WTC11 (cell line): ENCODE data around the gene RASSF3. TPM values are rescaled to one million over a fixed set of nuclear protein-coding genes. Genes with fewer than 3 reads are reported as not detected.

Source experiments
- ATAC-seq: fragments of 200-7000 bp; cut with Tn5 transposase; 2 replicates; pipeline ENCODE4 v1.10.0; 2021; ENCODE audit warnings: mild to moderate bottlenecking, moderate library complexity
- CTCF ChIA-PET: fragments of 300-600 bp; sonication (Branson Sonifier 250); formaldehyde crosslinking; loops from one replicate; lab custom pipeline; 2021; ENCODE audit warnings: antibody characterized with exemption; lab: Charles Lee
- POLR2A ChIA-PET: fragments of 350-600 bp; sonication (Branson Sonifier 250); formaldehyde crosslinking; loops from one replicate; lab custom pipeline; 2021; ENCODE audit warnings: antibody characterized with exemption; lab: Charles Lee
- DNase-seq: peaks from one replicate; pipeline ENCODE4 v3.0.0; 2021; ENCODE audit warnings: low spot score
- H3K27ac Mint-ChIP-seq: 2 replicates; pipeline ENCODE4 v1.8.0; 2021; ENCODE audit warnings: mixed read lengths
- H3K27me3 Mint-ChIP-seq: 2 replicates; pipeline ENCODE4 v1.8.0; 2021; ENCODE audit warnings: low read depth, mild to moderate bottlenecking, moderate library complexity, mixed read lengths
- H3K36me3 Mint-ChIP-seq: 2 replicates; pipeline ENCODE4 v1.8.0; 2021; ENCODE audit warnings: mixed read lengths
- H3K4me1 Mint-ChIP-seq: 2 replicates; pipeline ENCODE4 v1.8.0; 2022; ENCODE audit warnings: mixed read lengths
- H3K4me3 Mint-ChIP-seq: 2 replicates; pipeline ENCODE4 v1.8.0; 2021; ENCODE audit warnings: mild to moderate bottlenecking, moderate library complexity, mixed read lengths
- H3K9me3 Mint-ChIP-seq: 2 replicates; pipeline ENCODE4 v1.8.0; 2021; ENCODE audit warnings: mixed read lengths
- ATF1 ChIP-seq: sonication (generic); formaldehyde crosslinking; IDR thresholded peaks from 2 replicates; pipeline ENCODE4 v1.8.1; 2023; ENCODE audit warnings: mild to moderate bottlenecking, moderate library complexity, missing genetic modification reagents
- CBFB ChIP-seq: sonication (generic); formaldehyde crosslinking; IDR thresholded peaks from 2 replicates; pipeline ENCODE4 v1.8.1; 2022; ENCODE audit warnings: mild to moderate bottlenecking, low read depth, missing genetic modification reagents
- FOXK1 ChIP-seq: sonication (generic); formaldehyde crosslinking; IDR thresholded peaks from 2 replicates; pipeline ENCODE4 v1.8.0; 2022; ENCODE audit warnings: mild to moderate bottlenecking, moderate library complexity, missing genetic modification reagents
- JAZF1 ChIP-seq: fragments of 250-450 bp; sonication (Bioruptor Pico); IDR thresholded peaks from 2 replicates; pipeline ENCODE4 v1.9.0; 2021; ENCODE audit warnings: moderate library complexity, mild to moderate bottlenecking, inconsistent platforms
- MXD4 ChIP-seq: fragments of 250-450 bp; sonication (Bioruptor Pico); IDR thresholded peaks from 2 replicates; pipeline ENCODE4 v1.8.0; 2021; ENCODE audit warnings: mild to moderate bottlenecking, moderate library complexity, borderline replicate concordance
- OVOL2 ChIP-seq: fragments of 250-450 bp; sonication (Bioruptor Pico); IDR thresholded peaks from 2 replicates; pipeline ENCODE4 v1.9.0; 2021; ENCODE audit warnings: mild to moderate bottlenecking, borderline replicate concordance
- RELA ChIP-seq: sonication (generic); formaldehyde crosslinking; IDR thresholded peaks from 2 replicates; pipeline ENCODE4 v1.8.1; 2022; ENCODE audit warnings: missing genetic modification reagents, mild to moderate bottlenecking, borderline replicate concordance
- SMAD3 ChIP-seq: sonication (generic); formaldehyde crosslinking; IDR thresholded peaks from 2 replicates; pipeline ENCODE4 v1.8.0; 2022; ENCODE audit warnings: missing genetic modification reagents, mild to moderate bottlenecking, borderline replicate concordance
- TCF7 ChIP-seq: sonication (generic); formaldehyde crosslinking; IDR thresholded peaks from 2 replicates; pipeline ENCODE4 v1.8.0; 2022; ENCODE audit warnings: mild to moderate bottlenecking, low read depth, missing genetic modification reagents, moderate library complexity
- TEAD1 ChIP-seq: sonication (generic); formaldehyde crosslinking; IDR thresholded peaks from 2 replicates; pipeline ENCODE4 v1.8.0; 2022; ENCODE audit warnings: mild to moderate bottlenecking, missing genetic modification reagents
- TP53 ChIP-seq: sonication (generic); formaldehyde crosslinking; IDR thresholded peaks from 2 replicates; pipeline ENCODE4 v1.8.1; 2023; ENCODE audit warnings: mild to moderate bottlenecking, missing genetic modification reagents
- ZBTB21 ChIP-seq: sonication (generic); formaldehyde crosslinking; IDR thresholded peaks from 2 replicates; pipeline ENCODE4 v1.8.1; 2023; ENCODE audit warnings: mild to moderate bottlenecking, missing genetic modification reagents, borderline replicate concordance
- ZNF138 ChIP-seq: sonication (generic); formaldehyde crosslinking; conservative IDR thresholded peaks from 2 replicates; pipeline ENCODE4 v1.8.1; 2022; ENCODE audit warnings: mild to moderate bottlenecking, moderate library complexity, missing genetic modification reagents
- ZNF219 ChIP-seq: sonication (generic); formaldehyde crosslinking; IDR thresholded peaks from 2 replicates; pipeline ENCODE4 v1.8.0; 2023; ENCODE audit warnings: missing genetic modification reagents, mild to moderate bottlenecking, borderline replicate concordance
- ZNF671 ChIP-seq: fragments of 250-450 bp; sonication (Bioruptor Pico); IDR thresholded peaks from 2 replicates; pipeline ENCODE4 v1.8.0; 2021; ENCODE audit warnings: mild to moderate bottlenecking
- total RNA-seq: library from RNA; stranded (reverse); gene quantifications from 3 replicates; pipeline ENCODE4 v1.2.3, GENCODE V29; 2021
- TF ChIP-seq, protein P1 (sequence below): sonication (generic); formaldehyde crosslinking; IDR thresholded peaks from 2 replicates; pipeline ENCODE4 v1.8.0; 2022; ENCODE audit warnings: mild to moderate bottlenecking, missing genetic modification reagents
- TF ChIP-seq, protein P2 (sequence below): sonication (generic); formaldehyde crosslinking; IDR thresholded peaks from 2 replicates; pipeline ENCODE4 v1.8.0; 2022; ENCODE audit warnings: mild to moderate bottlenecking, missing genetic modification reagents
- TF ChIP-seq, protein P3 (sequence below): sonication (generic); formaldehyde crosslinking; IDR thresholded peaks from 2 replicates; pipeline ENCODE4 v1.8.0; 2023; ENCODE audit warnings: mild to moderate bottlenecking, missing genetic modification reagents
- TF ChIP-seq, protein P4 (sequence below): fragments of 250-450 bp; sonication (Bioruptor Pico); conservative IDR thresholded peaks from 2 replicates; pipeline ENCODE4 v1.9.0; 2021; ENCODE audit warnings: mild to moderate bottlenecking
- TF ChIP-seq, protein P5 (sequence below): sonication (generic); formaldehyde crosslinking; conservative IDR thresholded peaks from 2 replicates; pipeline ENCODE4 v1.8.1; 2022; ENCODE audit warnings: mild to moderate bottlenecking, missing genetic modification reagents
- TF ChIP-seq, protein P6 (sequence below): sonication (generic); formaldehyde crosslinking; IDR thresholded peaks from 2 replicates; pipeline ENCODE4 v1.8.0; 2022; ENCODE audit warnings: mild to moderate bottlenecking, missing genetic modification reagents
- TF ChIP-seq, protein P7 (sequence below): sonication (generic); formaldehyde crosslinking; IDR thresholded peaks from 2 replicates; pipeline ENCODE4 v1.8.1; 2022; ENCODE audit warnings: low read depth, mild to moderate bottlenecking, moderate library complexity, missing genetic modification reagents, borderline replicate concordance
- TF ChIP-seq, protein P8 (sequence below): sonication (generic); formaldehyde crosslinking; IDR thresholded peaks from 2 replicates; pipeline ENCODE4 v1.8.1; 2022; ENCODE audit warnings: missing genetic modification reagents, borderline replicate concordance

The RASSF3 gene
- total RNA-seq, 1 experiment from 2014 or later, result 54.7 TPM

DNA sequence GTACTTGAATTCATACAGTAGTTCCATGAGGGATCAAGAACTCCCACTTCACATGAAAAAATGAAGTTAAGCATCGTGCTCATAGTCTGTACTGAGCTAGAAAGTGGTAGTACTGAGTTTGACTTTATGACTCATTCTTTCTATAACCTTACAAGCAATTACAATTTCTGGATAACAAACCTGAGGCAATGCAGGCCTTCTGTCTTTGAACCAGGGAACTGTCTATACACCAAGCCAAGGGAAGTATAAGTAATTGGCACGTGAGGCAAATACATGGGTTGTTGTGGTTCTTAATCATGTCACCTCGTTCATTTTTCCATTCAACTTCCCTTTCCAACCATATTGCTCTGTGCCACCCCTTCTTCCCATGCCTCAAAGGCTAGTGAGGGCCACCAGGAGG is 132.1 kb downstream of the RASSF3 start:
- ATAC-seq (no peak), DNase-seq (no peak)
- Mint-ChIP-seq H3K9me3 (no peaks in the 10 kb centered on the region), H3K4me3 (no peak overlapping the region), H3K36me3 (peaks cover 67% of the 10 kb centered on the region), H3K4me1 (no peaks in the 10 kb centered on the region)
- CTCF ChIA-PET, result no interaction called here
- TF ChIP-seq, protein P1, sequence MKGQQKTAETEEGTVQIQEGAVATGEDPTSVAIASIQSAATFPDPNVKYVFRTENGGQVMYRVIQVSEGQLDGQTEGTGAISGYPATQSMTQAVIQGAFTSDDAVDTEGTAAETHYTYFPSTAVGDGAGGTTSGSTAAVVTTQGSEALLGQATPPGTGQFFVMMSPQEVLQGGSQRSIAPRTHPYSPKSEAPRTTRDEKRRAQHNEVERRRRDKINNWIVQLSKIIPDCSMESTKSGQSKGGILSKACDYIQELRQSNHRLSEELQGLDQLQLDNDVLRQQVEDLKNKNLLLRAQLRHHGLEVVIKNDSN (CRISPR knock-in tag), result no peak
- TF ChIP-seq, protein P2, sequence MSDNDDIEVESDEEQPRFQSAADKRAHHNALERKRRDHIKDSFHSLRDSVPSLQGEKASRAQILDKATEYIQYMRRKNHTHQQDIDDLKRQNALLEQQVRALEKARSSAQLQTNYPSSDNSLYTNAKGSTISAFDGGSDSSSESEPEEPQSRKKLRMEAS (CRISPR knock-in tag), result no peak
- no peak for TF ChIP-seq ZNF138 (CRISPR knock-in tag)
- TF ChIP-seq ZNF671 (CRISPR knock-in tag), result no peak
- TF ChIP-seq FOXK1, result no peak
- no peak for TF ChIP-seq ATF1 (CRISPR knock-in tag)
- TF ChIP-seq, protein P3, sequence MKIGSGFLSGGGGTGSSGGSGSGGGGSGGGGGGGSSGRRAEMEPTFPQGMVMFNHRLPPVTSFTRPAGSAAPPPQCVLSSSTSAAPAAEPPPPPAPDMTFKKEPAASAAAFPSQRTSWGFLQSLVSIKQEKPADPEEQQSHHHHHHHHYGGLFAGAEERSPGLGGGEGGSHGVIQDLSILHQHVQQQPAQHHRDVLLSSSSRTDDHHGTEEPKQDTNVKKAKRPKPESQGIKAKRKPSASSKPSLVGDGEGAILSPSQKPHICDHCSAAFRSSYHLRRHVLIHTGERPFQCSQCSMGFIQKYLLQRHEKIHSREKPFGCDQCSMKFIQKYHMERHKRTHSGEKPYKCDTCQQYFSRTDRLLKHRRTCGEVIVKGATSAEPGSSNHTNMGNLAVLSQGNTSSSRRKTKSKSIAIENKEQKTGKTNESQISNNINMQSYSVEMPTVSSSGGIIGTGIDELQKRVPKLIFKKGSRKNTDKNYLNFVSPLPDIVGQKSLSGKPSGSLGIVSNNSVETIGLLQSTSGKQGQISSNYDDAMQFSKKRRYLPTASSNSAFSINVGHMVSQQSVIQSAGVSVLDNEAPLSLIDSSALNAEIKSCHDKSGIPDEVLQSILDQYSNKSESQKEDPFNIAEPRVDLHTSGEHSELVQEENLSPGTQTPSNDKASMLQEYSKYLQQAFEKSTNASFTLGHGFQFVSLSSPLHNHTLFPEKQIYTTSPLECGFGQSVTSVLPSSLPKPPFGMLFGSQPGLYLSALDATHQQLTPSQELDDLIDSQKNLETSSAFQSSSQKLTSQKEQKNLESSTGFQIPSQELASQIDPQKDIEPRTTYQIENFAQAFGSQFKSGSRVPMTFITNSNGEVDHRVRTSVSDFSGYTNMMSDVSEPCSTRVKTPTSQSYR, result no peak
- TF ChIP-seq, protein P4, sequence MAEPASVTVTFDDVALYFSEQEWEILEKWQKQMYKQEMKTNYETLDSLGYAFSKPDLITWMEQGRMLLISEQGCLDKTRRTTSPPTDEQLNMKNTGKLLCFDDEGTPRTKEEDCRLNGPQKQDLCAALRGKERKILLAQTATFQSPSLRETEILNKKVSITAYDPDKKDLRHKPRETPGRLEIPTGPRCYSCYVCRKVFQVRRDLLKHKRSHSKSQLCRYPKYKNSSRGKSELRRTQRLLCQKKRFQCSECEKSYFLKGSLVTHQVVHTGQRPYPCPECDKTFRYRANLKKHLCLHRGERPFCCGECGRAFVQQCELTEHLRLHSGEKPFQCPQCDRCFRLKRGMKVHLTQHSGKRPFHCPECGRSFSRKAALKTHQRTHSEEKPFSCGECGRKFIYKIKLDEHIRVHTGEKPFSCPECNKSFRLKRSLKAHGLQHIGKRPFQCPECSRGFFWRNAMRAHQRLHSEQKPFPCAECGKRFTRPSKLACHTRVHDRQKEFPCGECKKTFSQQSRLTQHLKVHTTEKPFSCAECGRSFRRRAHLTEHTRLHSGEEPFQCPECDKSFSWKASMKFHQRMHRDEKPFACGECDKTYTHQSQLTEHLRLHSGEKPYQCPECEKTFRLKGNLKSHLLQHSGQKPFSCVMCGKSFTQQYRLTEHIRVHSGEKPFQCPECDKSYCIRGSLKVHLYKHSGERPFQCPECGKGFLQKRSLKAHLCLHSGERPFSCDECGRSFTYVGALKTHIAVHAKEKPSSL (CRISPR knock-in tag), result no peak
- TF ChIP-seq, all 79 proteins: peak for 0
- H3K27ac Mint-ChIP-seq, result no peak overlapping the region
- POLR2A ChIA-PET, result no interaction called here
- H3K27me3 Mint-ChIP-seq, result no peaks in the 10 kb centered on the region

DNA sequence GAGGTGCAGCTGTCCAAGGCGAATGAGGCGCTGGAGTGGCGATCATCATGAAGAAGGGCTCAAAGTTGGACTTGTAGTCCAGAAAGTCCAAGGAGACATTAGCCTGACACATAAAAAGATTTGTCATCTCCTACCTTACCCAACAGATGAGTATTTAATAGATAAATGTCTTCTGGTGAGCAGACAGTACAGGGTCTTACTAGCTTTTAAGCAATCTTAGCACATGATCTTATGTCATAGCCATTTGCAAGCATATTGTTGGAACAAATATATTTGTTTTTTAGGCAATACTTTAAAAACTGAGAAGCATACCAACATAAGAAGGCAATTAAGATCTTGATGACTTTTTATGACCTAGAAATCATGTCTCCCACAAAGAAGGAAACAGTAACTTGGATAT is 132.9 kb downstream of the RASSF3 start:
- TF ChIP-seq SMAD3 (no peak), TEAD1 (CRISPR knock-in tag) (no peak), MXD4 (no peak), ZBTB21 (CRISPR knock-in tag) (no peak), TP53 (CRISPR knock-in tag) (no peak), CBFB (CRISPR knock-in tag) (no peak), ZNF219 (CRISPR knock-in tag) (no peak), ZNF138 (CRISPR knock-in tag) (no peak), OVOL2 (CRISPR knock-in tag) (no peak), JAZF1 (CRISPR knock-in tag) (no peak), RELA (CRISPR knock-in tag) (no peak), TCF7 (no peak)
- TF ChIP-seq, protein P5, sequence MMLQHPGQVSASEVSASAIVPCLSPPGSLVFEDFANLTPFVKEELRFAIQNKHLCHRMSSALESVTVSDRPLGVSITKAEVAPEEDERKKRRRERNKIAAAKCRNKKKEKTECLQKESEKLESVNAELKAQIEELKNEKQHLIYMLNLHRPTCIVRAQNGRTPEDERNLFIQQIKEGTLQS (CRISPR knock-in tag), result no peak
- TF ChIP-seq, protein P6, sequence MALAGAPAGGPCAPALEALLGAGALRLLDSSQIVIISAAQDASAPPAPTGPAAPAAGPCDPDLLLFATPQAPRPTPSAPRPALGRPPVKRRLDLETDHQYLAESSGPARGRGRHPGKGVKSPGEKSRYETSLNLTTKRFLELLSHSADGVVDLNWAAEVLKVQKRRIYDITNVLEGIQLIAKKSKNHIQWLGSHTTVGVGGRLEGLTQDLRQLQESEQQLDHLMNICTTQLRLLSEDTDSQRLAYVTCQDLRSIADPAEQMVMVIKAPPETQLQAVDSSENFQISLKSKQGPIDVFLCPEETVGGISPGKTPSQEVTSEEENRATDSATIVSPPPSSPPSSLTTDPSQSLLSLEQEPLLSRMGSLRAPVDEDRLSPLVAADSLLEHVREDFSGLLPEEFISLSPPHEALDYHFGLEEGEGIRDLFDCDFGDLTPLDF (CRISPR knock-in tag), result no peak
- TF ChIP-seq, protein P7, sequence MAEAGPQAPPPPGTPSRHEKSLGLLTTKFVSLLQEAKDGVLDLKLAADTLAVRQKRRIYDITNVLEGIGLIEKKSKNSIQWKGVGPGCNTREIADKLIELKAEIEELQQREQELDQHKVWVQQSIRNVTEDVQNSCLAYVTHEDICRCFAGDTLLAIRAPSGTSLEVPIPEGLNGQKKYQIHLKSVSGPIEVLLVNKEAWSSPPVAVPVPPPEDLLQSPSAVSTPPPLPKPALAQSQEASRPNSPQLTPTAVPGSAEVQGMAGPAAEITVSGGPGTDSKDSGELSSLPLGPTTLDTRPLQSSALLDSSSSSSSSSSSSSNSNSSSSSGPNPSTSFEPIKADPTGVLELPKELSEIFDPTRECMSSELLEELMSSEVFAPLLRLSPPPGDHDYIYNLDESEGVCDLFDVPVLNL (CRISPR knock-in tag), result no peak
- TF ChIP-seq, protein P8, sequence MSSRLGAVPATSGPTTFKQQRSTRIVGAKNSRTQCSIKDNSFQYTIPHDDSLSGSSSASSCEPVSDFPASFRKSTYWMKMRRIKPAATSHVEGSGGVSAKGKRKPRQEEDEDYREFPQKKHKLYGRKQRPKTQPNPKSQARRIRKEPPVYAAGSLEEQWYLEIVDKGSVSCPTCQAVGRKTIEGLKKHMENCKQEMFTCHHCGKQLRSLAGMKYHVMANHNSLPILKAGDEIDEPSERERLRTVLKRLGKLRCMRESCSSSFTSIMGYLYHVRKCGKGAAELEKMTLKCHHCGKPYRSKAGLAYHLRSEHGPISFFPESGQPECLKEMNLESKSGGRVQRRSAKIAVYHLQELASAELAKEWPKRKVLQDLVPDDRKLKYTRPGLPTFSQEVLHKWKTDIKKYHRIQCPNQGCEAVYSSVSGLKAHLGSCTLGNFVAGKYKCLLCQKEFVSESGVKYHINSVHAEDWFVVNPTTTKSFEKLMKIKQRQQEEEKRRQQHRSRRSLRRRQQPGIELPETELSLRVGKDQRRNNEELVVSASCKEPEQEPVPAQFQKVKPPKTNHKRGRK (CRISPR knock-in tag), result no peak
- H3K4me1 Mint-ChIP-seq, result no peaks in the 10 kb centered on the region
- DNase-seq (no peak), ATAC-seq (no peak)
- no peaks in the 10 kb centered on the region for H3K9me3 Mint-ChIP-seq
- H3K27ac Mint-ChIP-seq, result no peak overlapping the region
- no peak overlapping the region for H3K4me3 Mint-ChIP-seq
- peaks cover 67% of the 10 kb centered on the region for H3K36me3 Mint-ChIP-seq
- POLR2A ChIA-PET, result no interaction called here
- CTCF ChIA-PET, result no interaction called here
- H3K27me3 Mint-ChIP-seq, result no peaks in the 10 kb centered on the region
